GM18870 (cell line): ENCODE data around the gene EMC10.
"Not testable (repeated sequence)": the region's sequence is repeated elsewhere in the genome, so short reads cannot be mapped to it uniquely, and the experiment has no call there.

Source experiments
- ATAC-seq: cut with Tn5 transposase; IDR thresholded peaks from one replicate; pipeline ENCODE4 v1.9.1; 2021; ENCODE audit warnings: moderate library complexity; ENCODE audit not compliant: unreplicated experiment

The EMC10 gene

DNA sequence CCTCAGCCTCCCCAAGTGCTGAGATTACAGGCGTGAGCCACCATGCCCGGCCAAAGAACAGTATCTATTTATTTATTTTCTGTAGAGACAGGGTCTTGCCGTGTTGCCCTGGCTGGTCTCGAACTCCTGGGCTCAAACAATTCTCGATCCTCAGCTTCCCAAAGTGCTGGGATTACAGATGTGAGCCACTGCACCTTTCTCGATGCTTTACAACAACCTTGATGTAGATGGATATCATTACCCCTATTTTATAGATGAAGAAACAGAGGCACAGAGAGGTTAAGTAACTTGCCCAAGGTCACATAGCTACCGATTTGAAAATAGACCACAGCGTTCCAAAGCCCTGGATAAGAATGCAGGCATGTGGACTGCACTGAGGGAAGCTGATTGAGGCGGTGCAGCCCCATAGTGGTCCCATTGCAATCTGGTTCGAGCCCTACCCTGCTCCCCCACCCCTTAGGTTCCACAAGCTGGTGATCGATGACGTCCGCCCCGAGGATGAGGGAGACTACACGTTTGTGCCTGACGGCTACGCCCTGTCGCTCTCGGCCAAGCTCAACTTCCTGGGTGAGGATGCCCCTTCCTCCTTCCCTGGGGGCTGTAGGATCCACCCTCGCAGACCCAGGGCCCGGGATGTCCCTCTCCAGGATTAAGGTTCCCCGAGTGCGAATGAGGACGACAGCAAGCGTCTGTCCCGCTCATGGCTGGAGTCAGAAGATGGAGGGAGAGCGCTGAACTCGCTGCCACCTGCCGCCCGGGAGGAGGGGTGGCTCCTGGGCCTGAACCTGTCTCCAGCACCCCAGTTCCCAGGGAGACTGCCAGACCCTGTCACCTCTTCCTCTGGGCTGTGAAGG lies 25.7 kb upstream of the EMC10 start:
- ATAC-seq: no peak

DNA sequence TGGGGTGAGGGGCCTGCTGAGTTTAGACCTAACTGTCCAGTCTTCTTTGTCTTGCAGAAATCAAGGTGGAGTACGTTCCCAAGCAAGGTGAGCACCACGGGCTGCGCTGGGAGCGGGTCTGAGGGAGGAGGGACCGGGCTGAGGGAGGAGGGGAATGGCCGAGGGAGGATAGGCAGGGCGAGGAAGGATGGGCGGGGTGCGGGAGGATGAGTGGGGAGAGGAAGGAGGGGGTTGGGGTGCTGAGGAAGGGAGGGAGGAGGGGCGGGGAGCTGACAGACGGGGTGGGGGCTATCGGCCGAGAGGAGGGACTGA lies 25.1 kb upstream of the EMC10 start:
- no peak for ATAC-seq

- ATAC-seq: no peak
Observed at GRCh38 chr19:50453243-50453642, 23.1 kb upstream of the EMC10 start.

- ATAC-seq: no peak
Observed at GRCh38 chr19:50455992-50456391, 20.3 kb upstream of the EMC10 start.

- no peak for ATAC-seq
Observed at GRCh38 chr19:50457300-50457699, 19.0 kb upstream of the EMC10 start.

DNA sequence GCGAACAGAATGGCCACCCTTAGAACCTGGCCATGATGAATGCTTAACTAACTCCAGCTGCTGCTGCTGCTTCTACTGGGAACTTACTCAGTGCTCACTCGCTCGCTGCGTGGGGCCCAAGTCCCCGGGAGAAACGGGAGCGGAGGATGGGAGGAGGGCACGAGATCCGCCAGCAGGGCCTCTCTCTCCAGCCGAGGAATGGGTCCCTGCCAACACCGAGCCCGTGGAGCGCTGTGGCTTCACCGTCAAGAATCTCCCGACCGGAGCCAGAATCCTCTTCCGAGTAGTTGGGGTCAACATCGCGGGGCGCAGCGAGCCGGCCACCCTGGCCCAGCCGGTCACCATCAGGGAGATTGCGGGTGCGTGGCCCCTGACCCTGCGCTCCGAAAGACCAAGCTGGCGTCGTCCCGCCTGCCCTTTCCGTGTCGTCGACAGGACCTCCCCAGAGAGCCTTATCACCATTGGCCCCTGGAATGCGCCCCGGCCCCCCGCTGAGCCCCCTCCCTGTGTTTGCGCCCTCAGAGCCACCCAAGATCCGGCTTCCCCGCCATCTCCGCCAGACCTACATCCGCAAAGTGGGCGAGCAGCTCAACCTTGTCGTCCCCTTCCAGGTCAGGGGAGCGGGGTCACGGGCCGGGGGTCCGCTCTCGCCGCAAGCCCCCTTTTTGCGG lies 17.8 kb upstream of the EMC10 start:
- ATAC-seq: no peak

GRCh38 chr19:50459067-50459456 lies 17.2 kb upstream of the EMC10 start:
- no peak for ATAC-seq

- no peak for ATAC-seq
Observed at GRCh38 chr19:50459638-50460037, 16.7 kb upstream of the EMC10 start.

- ATAC-seq: no peak
Observed at GRCh38 chr19:50460161-50460765, 16.0 kb upstream of the EMC10 start.

GRCh38 chr19:50461066-50461875 lies 15.0 kb upstream of the EMC10 start:
- ATAC-seq: no peak

GRCh38 chr19:50462970-50463369 lies 13.3 kb upstream of the EMC10 start:
- no peak for ATAC-seq

- no peak for ATAC-seq
Observed at GRCh38 chr19:50464348-50464747, 12.0 kb upstream of the EMC10 start.

DNA sequence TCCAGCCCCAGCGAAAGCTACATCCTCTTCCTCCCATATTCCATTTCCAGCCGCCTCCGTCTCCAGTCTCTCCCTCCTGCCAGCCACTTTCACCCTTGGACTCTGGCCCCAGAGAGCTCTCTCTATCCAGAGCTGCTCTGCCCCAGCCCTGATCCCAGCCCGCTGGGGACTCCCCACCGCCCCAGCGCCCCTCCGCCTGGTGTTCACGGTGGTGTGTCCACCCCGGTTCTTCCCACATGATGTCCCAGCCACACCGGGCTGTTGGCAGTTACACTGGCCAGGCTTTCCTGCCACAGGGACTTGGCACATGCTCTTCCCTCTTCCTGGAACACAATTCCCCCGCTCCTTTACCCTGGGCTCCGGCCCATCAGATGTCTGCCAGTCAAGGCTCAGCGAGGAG lies 11.3 kb upstream of the EMC10 start:
- ATAC-seq: no peak

DNA sequence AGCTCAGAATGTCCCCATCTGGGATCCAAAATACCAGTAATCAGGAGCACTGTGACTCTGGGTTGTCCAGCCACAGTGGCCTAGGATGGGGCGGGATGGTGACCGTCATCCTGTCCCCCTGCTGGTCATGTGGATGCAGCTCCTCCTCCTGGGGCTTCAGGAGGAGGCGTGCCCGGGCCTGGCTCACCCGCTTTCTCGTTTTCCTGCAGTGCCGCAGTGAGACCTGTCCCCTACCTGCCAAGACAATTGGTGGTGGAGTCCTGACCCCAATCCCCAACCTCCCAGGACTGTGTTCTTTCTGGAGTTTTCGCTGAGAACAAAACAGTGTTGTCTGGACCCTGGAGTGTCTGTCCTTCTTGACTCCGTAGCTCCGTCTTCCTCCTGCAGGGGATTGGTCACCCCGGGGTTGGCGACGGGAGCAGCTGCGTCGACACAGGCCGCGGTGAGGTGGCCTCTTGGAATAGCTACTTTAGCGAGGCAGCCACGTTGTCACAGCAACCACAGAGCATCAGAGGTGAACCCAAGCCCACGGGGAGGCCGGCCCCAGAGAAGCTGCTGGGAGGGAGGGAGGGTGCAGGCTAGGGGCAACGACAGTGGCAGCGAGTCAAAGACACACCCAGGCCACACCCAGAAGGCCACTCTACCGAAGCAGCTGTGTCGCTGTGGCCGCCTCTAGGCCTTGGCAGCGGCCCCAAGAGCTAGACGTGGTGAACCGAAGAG lies 10.2 kb upstream of the EMC10 start:
- no peak for ATAC-seq

DNA sequence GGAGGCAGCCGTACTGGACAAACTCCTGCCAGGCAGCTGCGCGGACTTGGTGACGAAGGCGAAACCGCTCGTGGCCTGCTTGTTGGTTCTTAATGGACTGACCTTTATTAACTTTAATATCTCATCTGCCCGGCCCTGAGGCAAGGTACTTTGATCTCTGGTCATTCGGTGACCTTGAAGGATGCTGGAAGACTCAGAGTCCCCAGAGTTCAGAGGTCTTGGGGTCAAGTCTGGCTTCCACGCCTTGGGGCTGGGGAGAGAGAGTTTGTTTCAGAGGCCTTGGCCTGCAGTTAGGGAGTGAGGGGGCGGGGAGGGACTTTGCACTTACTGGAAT lies 9.6 kb upstream of the EMC10 start:
- no peak for ATAC-seq

DNA sequence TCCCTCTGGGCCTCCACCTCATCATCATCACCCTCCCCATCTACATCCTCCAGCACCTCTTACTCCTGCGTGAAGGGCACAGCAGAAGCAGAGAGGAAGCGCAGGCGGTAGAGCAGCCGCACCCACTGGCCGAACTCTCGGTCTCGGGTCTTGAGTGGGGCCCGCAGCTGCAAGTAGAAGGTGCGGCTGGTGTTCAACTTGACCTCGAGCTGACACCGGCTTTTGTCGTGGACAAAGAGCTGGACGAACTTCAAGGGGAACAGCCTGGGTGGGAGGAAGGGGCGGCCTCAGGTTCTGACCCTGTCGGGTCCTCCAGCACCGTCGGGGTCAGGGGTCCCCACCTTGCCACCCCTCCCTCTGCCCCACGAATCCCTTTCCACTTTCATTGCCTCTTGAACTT lies 8.7 kb upstream of the EMC10 start:
- ATAC-seq: no peak

DNA sequence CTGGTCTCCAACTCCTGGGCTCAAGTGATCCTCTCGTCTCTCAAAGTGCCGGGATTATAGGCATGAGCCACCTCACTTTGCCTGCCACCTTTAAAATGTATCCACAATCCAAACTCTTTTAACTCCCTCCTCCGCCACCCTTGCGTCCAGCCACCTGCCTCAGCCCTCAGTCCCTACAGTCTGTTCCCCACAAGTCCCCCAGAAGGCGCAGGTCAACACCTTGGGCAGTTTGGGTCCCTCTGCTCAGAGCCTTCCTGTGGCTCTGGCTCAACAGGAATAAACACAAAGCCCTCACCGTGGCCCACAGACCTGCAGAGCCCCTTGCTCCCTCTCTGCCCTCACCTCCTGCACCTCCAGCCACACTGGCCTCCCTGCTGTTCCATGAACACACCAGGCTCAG lies 7.5 kb upstream of the EMC10 start:
- no peak for ATAC-seq

- ATAC-seq: not testable (repeated sequence)
Observed at GRCh38 chr19:50473336-50473735, 3.0 kb upstream of the EMC10 start.

- ATAC-seq: no peak
Observed at GRCh38 chr19:50475101-50475568, 1.2 kb upstream of the EMC10 start.

DNA sequence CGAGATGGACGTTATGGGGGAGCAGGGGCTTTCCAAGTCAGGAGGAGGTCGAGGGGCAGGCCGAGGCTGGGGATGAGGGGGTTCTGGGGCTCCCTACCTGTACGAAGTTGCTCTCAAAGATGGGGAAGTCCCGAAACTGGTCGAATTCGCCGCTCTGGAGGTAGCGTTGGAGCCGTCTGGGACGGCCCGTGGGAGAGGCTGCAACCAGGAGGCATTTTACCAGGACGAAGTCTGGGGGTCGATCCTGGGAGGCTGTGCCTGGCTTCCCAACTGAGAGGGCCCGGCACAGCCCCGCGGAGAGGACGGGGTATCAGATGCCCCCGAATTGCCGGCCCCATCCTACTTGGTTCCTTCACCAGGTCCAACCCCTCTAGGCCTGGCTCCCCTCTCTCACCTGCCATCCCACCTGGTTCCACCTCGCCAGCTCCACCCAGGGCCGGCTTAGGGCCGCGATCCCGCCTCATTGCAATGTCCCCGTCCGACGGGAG lies 527 bp upstream of the EMC10 start:
- no peak for ATAC-seq

DNA sequence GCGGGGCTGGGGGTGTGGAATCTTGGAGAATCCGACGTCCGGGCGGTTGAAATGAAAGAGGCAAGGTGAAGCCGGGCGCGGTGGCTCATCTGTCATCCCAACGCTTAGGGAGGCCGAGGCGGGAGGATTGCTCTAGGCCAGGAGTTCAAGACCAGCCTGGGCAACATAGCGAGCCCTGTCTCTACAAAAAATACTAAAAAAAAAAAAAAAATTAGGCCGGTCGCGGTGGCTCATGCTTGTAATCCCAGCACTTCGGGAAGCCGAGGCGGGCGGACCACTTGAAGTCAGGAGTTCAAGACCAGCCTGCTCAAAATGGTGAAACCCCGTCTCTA lies 566 bp downstream of the EMC10 start:
- ATAC-seq: no peak
